AG04449 (cell line): Measurements from ENCODE around the gene TAS1R1.

Source experiments
- CTCF ChIA-PET: fragments of 350-600 bp; formaldehyde crosslinking; extraction: SDS; loops from one replicate; lab custom pipeline; 2021; ENCODE audit warnings: antibody characterized with exemption; lab: Yijun Ruan, JAX
- POLR2A ChIA-PET: fragments of 400-600, 350-600 bp; formaldehyde crosslinking; extraction: SDS; loops from one replicate; lab custom pipeline; 2020; ENCODE audit warnings: antibody characterized with exemption, inconsistent platforms; lab: Yijun Ruan, JAX
- DNase-seq: peaks from one replicate; pipeline ENCODE4 v3.0.0-alpha.2; 2010; ENCODE audit warnings: low read depth, low spot score
- H3K4me3 ChIP-seq: 2 replicates; pipeline ENCODE4 v1.5.1; 2011; ENCODE audit warnings: low read depth, mild to moderate bottlenecking, control low read depth, low read length
- TF ChIP-seq, protein P1 (sequence below): IDR thresholded peaks from one replicate; pipeline ENCODE4 v1.5.1; 2011; ENCODE audit warnings: mild to moderate bottlenecking, moderate library complexity, low read length, control low read depth, inconsistent platforms; ENCODE audit not compliant: insufficient read depth; ENCODE audit errors: missing control alignments

Gene TAS1R1

DNA sequence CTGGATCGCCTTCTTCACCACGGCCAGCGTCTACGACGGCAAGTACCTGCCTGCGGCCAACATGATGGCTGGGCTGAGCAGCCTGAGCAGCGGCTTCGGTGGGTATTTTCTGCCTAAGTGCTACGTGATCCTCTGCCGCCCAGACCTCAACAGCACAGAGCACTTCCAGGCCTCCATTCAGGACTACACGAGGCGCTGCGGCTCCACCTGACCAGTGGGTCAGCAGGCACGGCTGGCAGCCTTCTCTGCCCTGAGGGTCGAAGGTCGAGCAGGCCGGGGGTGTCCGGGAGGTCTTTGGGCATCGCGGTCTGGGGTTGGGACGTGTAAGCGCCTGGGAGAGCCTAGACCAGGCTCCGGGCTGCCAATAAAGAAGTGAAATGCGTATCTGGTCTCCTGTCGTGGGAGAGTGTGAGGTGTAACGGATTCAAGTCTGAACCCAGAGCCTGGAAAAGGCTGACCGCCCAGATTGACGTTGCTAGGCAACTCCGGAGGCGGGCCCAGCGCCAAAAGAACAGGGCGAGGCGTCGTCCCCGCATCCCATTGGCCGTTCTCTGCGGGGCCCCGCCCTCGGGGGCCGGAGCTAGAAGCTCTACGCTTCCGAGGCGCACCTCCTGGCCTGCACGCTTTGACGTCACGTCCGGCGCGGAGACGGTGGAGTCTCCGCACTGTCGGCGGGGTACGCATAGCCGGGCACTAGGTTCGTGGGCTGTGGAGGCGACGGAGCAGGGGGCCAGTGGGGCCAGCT lies 24.4 kb downstream of the TAS1R1 start, which contains the start of gene ZBTB48:
Gene ZBTB48, plus strand, starts transcription at position 621 of the 745 bp plus-strand sequence. CDS start 616 bp downstream, outside the sequence.
- CTCF ChIA-PET, result interaction anchor here (1.2 to 9.5 kb wide), 4 partner anchors 26 to 122 kb away, joined by 3 to 68 read pairs (median 22); partner anchors contain the start of genes DNAJC11, NOL9, PLEKHG5 and TAS1R1
- H3K4me3 ChIP-seq, result peak within 1 kb of the TSS; percentile 87
- DNase-seq, result peak; percentile 71
- POLR2A ChIA-PET, result interaction anchor here (0.6 to 1.2 kb wide), 7 partner anchors 18 to 33 kb away, joined by 3 to 6 read pairs (median 5); partner anchors contain the start of genes KLHL21 and TAS1R1
- TF ChIP-seq, protein P1, sequence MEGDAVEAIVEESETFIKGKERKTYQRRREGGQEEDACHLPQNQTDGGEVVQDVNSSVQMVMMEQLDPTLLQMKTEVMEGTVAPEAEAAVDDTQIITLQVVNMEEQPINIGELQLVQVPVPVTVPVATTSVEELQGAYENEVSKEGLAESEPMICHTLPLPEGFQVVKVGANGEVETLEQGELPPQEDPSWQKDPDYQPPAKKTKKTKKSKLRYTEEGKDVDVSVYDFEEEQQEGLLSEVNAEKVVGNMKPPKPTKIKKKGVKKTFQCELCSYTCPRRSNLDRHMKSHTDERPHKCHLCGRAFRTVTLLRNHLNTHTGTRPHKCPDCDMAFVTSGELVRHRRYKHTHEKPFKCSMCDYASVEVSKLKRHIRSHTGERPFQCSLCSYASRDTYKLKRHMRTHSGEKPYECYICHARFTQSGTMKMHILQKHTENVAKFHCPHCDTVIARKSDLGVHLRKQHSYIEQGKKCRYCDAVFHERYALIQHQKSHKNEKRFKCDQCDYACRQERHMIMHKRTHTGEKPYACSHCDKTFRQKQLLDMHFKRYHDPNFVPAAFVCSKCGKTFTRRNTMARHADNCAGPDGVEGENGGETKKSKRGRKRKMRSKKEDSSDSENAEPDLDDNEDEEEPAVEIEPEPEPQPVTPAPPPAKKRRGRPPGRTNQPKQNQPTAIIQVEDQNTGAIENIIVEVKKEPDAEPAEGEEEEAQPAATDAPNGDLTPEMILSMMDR, result no peak

DNA sequence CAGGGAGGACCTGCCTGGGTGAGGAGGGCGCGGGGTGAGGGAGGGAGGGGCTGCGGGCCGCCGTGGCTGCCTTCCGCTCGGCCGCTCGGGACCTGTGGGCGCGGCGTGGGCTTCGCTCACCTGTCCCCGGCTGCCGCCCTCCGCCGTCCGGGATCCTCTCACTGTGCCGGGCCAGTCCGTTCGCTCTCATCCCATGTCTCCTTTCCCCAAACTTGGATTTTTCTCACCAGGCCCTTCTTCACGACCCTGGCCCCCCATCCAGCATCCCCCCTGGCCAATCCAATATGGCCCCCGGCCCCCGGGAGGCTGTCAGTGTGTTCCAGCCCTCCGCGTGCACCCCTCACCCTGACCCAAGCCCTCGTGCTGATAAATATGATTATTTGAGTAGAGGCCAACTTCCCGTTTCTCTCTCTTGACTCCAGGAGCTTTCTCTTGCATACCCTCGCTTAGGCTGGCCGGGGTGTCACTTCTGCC lies 25.0 kb downstream of the TAS1R1 start:
- POLR2A ChIA-PET, result interaction anchor here (0.6 to 1.2 kb wide), 8 partner anchors 18 to 86 kb away, joined by 3 to 6 read pairs (median 5); partner anchors contain the start of genes KLHL21 and TAS1R1
- TF ChIP-seq, protein P1, result no peak
- peak overlapping the region; percentile 87 for H3K4me3 ChIP-seq
- no peak for DNase-seq
- CTCF ChIA-PET, result interaction anchor here (1.2 to 9.5 kb wide), 4 partner anchors 26 to 121 kb away, joined by 3 to 68 read pairs (median 22); partner anchors contain the start of genes DNAJC11, NOL9, PLEKHG5 and TAS1R1

DNA sequence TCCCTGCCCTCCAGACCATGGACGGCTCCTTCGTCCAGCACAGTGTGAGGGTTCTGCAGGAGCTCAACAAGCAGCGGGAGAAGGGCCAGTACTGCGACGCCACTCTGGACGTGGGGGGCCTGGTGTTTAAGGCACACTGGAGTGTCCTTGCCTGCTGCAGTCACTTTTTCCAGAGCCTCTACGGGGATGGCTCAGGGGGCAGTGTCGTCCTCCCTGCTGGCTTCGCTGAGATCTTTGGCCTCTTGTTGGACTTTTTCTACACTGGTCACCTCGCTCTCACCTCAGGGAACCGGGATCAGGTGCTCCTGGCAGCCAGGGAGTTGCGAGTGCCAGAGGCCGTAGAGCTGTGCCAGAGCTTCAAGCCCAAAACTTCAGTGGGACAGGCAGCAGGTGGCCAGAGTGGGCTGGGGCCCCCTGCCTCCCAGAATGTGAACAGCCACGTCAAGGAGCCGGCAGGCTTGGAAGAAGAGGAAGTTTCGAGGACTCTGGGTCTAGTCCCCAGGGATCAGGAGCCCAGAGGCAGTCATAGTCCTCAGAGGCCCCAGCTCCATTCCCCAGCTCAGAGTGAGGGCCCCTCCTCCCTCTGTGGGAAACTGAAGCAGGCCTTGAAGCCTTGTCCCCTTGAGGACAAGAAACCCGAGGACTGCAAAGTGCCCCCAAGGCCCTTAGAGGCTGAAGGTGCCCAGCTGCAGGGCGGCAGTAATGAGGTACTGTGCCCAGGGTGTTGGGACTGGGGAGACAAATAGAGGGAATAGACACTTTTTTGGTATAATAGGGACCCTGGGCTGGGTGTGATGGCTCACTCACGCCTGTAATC lies 25.7 kb downstream of the TAS1R1 start:
- DNase-seq, result no peak
- ChIA-PET CTCF (interaction anchor here (1.2 to 9.5 kb wide), 5 partner anchors 27 to 120 kb away, joined by 3 to 68 read pairs (median 3); partner anchors contain the start of genes DNAJC11, NOL9, PLEKHG5 and TAS1R1), POLR2A (interaction anchor here (0.8 to 1.2 kb wide), 3 partner anchors 15 to 86 kb away, joined by 3 to 5 read pairs (median 3); no protein-coding TSS in a partner anchor)
- TF ChIP-seq, protein P1, result no peak
- peak overlapping the region; percentile 87 for H3K4me3 ChIP-seq

DNA sequence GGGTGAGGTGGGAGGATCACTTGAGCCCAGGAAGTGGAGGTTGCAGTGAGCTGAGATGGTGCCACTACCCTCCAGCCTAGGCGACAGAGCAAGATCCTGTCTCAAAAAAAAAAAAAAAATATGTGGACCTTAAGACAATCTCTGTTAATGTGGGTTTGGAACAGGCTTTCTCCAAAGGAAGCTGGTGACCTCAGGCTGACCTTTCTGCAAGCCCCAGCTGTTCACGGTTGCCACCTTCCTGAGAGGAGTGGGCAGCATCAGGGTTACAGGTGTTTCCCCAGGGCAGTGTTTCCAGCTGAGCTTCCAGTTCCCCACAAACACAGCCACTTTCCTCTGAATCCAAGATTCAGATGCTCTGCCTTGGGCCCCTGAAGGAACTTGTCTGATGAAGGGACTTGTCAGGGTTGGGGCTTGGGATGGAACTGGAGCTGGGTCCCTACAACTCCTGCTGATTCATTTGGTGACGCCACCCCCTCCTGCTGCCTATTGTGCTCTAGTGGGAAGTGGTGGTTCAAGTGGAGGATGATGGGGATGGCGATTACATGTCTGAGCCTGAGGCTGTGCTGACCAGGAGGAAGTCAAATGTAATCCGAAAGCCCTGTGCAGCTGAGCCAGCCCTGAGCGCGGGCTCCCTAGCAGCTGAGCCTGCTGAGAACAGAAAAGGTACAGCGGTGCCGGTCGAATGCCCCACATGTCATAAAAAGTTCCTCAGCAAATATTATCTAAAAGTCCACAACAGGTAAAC lies 26.6 kb downstream of the TAS1R1 start:
- DNase-seq, result no peak
- POLR2A ChIA-PET, result interaction anchor here (0.8 kb wide), 1 partner anchor 14 kb away, joined by 3 read pairs; no protein-coding TSS in a partner anchor
- CTCF ChIA-PET, result interaction anchor here (1.3 to 9.5 kb wide), 3 partner anchors 28 to 93 kb away, joined by 3 to 68 read pairs (median 40); partner anchors contain the start of genes NOL9, PLEKHG5 and TAS1R1

DNA sequence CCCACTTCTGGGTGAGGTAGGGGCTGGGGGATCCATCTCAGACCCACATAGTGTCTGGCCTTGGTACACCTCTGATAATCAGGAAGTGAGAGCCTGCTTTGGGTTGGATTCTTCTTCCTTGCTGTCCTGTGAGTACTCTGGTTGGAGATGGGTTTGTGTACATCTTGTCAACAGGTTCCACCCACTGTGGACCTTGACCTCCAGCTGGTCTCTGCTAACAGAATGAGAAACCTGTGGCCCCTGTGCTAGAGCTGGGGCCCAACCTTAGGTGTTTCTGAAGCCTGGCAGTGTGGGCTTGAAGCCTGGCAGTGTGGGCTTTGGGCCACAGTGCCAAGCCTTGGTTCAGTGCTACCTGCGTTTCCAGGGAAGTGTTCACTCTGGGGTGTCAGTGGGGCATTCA lies 27.3 kb downstream of the TAS1R1 start:
- DNase-seq, result no peak
- CTCF ChIA-PET, result interaction anchor here (6.9 to 9.5 kb wide), 2 partner anchors 29 to 94 kb away, joined by 40 to 68 read pairs; partner anchors contain the start of genes NOL9, PLEKHG5 and TAS1R1
- TF ChIP-seq, protein P1, result no peak
- POLR2A ChIA-PET, result no interaction called here
- H3K4me3 ChIP-seq, result no peak overlapping the region

More for the DNA sequence above, 26.6 kb downstream of the TAS1R1 start:
- no peak overlapping the region for H3K4me3 ChIP-seq
- TF ChIP-seq, protein P1, result no peak
